C4-2B (cell line): ENCODE measurements around the gene DUSP2.

Experiments
- H3K27ac ChIP-seq: fragments of 450-650 bp; 2 replicates; pipeline ENCODE4 v1.5.1; 2017
- CTCF ChIP-seq: fragments of 450-650 bp; conservative IDR thresholded peaks from 2 replicates; pipeline ENCODE4 v1.5.1; 2017; ENCODE audit warnings: mild to moderate bottlenecking
- ZFX ChIP-seq: fragments of 450-650 bp; IDR thresholded peaks from 2 replicates; pipeline ENCODE4 v1.6.1; 2017

Gene DUSP2

GRCh38 chr2:96100893-96101304 lies 44.3 kb downstream of the DUSP2 start:
- no peak overlapping the region for H3K27ac ChIP-seq

DNA sequence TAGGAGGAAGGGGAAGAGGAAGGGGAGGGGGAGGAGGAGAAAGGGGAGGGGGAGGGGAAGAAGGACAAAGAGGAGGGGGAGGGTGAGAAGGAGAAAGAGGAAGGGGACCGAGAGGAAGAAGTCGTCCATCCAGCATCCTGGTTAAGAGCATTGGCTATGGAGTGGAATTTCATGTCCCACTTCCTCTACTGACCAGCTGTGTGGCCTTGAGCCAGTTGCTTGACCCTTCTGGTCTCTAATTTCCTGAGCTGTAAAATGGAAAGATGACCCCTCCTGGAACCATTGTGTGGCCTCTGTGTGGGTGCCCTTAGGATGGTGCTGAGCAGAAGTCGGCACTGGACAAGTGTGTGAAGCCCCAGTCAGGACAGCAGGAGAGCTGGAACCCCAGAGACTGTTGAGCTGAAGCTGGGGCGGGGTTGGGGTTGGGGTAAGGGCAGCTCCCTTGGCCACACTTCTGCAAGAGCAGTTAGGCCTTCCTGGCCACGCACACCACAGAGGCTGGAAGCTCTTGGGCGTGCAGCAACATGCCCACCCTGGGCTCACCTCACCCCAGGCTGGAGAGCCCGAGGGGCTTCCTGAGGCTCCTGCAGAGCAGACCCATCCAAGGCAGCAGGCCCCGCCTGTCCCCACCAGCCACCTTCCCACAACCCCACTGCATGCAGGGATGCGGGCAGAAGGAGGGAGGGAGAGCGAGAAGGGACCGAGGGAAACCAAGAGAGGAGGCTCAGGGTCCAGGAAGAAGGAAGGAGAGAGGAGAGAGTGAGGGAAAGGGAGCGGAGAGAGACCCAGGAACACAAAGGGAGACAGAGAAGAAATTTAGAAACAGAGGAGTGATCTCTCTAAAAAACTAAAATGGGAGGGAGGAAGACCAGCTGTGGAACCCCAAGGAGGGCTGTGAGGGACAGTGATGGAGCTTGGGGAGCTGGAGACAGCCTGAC lies 45.1 kb downstream of the DUSP2 start:
- TF ChIP-seq ZFX (no peak), CTCF (no peak)
- no peak overlapping the region for H3K27ac ChIP-seq

More at GRCh38 chr2:96100893-96101304, 44.3 kb downstream of the DUSP2 start:
- no peak for TF ChIP-seq CTCF
- no peak for TF ChIP-seq ZFX

DNA sequence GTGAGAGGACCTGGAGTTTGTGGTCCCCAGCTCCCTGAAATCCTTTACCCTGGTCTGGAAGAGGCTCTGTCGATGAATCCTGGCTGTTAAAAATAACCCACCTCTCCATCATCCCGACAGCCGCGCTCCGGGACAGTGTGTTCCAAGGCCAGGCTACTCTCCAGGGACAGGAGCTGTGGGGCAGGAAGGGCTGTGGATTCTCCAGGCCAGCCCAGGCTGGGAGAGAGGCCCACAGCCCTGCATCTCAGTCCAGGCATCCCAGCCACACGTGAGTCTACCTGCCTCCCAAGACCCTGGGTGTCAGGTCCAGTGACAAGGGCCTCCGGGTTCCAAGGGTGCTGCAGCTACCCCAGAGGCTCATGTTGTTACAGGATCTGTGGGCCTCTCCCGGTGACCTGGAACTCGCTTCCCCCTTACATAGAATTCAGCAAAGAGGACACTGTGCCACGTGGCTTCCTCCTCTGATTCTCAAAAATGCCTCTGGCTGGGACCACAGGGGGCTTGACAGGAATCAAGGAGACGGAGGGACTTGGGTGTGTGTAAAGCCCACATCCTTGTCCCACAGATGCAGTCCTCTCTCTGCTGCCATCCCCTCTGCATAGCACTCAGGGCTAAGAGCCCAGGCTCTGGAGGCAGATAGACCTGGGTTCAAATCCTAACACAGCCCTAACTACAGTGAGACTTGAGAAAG lies 46.2 kb downstream of the DUSP2 start:
- H3K27ac ChIP-seq, result no peak overlapping the region

DNA sequence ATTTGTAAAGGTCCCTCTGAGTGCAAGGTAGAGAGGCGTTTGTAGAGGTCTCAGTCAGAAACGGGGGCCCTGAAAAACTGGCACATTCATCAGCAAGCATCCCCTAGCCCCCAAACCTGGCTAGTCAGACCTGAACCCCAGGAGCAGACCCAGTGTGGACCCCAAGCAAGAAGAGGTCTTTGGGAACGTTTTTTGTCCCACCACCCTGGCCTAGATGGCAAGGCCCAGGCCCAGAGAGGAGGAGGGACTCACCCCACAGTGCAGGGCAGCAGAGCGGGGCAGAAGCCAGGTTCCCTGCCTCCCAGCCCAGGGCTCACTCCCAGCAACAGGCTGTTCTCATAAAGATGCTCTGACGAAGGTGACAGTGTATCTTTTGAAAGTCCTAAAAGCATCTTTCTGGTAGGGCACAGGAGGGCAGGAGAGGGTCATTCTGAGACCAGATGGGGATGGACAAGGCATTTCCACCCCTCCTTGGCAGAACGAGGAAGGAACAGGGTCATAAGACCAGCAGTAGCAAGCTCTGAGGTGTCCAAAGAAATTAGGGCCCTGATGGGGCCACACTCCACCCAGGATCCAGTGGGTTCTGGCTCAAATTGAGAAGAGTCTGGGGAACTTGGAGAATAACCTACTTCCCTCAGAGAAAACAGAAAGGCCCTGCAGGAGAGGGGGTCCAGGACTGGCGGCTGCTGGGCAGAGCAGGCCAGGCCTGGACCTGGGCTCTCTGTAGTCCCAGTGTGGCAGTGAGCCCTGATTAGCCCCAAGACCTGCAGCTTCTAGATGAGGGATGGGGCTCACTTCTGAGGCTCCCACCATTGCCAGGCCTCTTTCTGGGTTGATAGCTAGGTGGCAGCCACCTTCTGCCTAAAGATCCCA lies 47.1 kb downstream of the DUSP2 start:
- TF ChIP-seq CTCF, result no peak
- no peak for TF ChIP-seq ZFX
- H3K27ac ChIP-seq, result no peak overlapping the region

More for the DNA sequence above, 46.2 kb downstream of the DUSP2 start:
- no peak for TF ChIP-seq CTCF
- TF ChIP-seq ZFX, result no peak

- TF ChIP-seq ZFX (no peak), CTCF (no peak)
These were observed 47.8 kb downstream of the DUSP2 start for GRCh38 chr2:96097441-96097840.

GRCh38 chr2:96095116-96095636 lies 50.1 kb downstream of the DUSP2 start:
- TF ChIP-seq ZFX, result no peak
- no peak for TF ChIP-seq CTCF

More at GRCh38 chr2:96097441-96097840, 47.8 kb downstream of the DUSP2 start:
- H3K27ac ChIP-seq, result no peak overlapping the region

More at GRCh38 chr2:96095116-96095636, 50.1 kb downstream of the DUSP2 start:
- no peak overlapping the region for H3K27ac ChIP-seq
